ENCODE measurements around the gene SP8. TPM values are rescaled to one million over a fixed set of nuclear protein-coding genes. Genes with fewer than 3 reads are reported as not detected.

Gene SP8
- total RNA-seq, 2 experiments from 2014 or later, result not detected

DNA sequence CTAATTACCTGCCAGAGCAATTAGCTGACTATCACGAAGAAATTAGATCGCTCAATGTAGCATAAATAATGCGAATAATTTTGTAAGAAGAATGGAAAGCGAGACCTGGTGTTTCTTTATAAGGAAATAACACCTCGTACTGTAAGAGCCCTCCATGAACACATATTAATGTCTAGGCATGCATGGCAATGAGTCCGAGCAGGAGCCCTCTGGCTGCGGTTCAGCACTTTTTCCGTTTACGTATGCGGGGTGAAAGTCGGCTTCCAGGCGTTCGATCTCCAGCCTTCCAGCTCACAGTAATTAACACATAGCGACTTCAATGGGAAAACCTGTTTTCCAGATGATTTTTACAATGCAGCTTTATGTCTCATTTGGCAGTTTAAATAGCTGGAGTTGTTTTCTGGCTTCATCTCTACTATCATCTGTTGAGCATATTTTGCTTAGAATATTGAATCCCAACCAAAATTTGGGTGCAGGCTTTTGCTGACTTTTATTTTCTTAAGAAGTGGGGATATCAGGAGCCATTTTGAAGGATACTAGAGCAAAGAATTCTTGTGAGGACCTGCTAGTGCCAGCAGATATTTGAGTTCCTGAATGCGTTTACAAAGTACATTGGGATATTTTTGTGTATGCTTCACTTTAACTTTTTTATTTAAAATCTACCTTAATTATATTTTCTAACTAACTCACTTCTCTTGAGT, 7.2 kb upstream of the SP8 start:
- H3K9me3 Mint-ChIP-seq, result peaks cover 10% of the 10 kb centered on the region
- POLR2A ChIA-PET, result no interaction called here
- Histone ChIP-seq H3K4me1 (ENCODE audit: insufficient read depth, low read length) (peaks cover 13% of the 10 kb centered on the region), H3K27me3 (ENCODE audit: control insufficient read depth in 1 of 2, insufficient read depth in 2 of 2, low read length in 2 of 2) (peaks cover 78 to 96% of the 10 kb centered on the region in 2 experiments), H3K4me3 (ENCODE audit: low read length) (no peak overlapping the region), H3K27ac (ENCODE audit: low read depth in 1 of 2, low read length in 2 of 2) (no peak overlapping the region), H3K36me3 (ENCODE audit: insufficient read depth, low read length) (no peaks in the 10 kb centered on the region), H3K9me3 (ENCODE audit: control insufficient read depth in 1 of 2, insufficient read depth in 1 of 2, low read length in 2 of 2) (peaks cover 30 to 36% of the 10 kb centered on the region in 2 experiments)
- TF ChIP-seq, protein P1, sequence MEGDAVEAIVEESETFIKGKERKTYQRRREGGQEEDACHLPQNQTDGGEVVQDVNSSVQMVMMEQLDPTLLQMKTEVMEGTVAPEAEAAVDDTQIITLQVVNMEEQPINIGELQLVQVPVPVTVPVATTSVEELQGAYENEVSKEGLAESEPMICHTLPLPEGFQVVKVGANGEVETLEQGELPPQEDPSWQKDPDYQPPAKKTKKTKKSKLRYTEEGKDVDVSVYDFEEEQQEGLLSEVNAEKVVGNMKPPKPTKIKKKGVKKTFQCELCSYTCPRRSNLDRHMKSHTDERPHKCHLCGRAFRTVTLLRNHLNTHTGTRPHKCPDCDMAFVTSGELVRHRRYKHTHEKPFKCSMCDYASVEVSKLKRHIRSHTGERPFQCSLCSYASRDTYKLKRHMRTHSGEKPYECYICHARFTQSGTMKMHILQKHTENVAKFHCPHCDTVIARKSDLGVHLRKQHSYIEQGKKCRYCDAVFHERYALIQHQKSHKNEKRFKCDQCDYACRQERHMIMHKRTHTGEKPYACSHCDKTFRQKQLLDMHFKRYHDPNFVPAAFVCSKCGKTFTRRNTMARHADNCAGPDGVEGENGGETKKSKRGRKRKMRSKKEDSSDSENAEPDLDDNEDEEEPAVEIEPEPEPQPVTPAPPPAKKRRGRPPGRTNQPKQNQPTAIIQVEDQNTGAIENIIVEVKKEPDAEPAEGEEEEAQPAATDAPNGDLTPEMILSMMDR (IDR thresholded peaks at IDR 0.05), result no peak
- ATAC-seq (ENCODE audit: poor library complexity) (no peak), DNase-seq (no peak)
- intact Hi-C loops (cut with DNase I, micrococcal nuclease), result no loop called here
- CTCF ChIA-PET, result no interaction called here
- peaks cover 15% of the 10 kb centered on the region for H3K4me1 Mint-ChIP-seq (ENCODE audit: low read depth)
- peaks cover 6% of the 10 kb centered on the region for H3K36me3 Mint-ChIP-seq (ENCODE audit: low read depth)
- H3K27me3 Mint-ChIP-seq, result peaks cover 90% of the 10 kb centered on the region
- no peak overlapping the region for H3K4me3 Mint-ChIP-seq
- H3K27ac Mint-ChIP-seq, result no peak overlapping the region

DNA sequence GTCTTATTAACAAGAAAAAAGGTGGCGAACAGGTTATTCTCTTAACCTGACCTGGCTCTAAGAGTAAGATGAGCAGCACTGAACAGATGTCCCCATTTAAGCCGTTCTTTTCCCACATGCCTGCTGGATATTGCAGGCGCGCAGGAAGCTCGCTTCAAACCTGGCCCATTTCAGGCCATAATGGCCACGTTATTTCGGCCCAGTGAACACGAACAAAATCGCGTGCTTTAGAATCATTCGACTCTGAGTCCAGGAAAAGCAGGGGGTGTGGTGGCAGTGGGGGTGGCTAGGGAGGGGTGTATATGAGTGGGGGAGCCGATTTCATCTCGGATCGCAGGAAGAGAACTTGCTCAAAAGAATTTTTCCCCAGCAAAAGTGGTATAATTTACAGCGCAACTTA, 6.6 kb upstream of the SP8 start:
- Histone ChIP-seq H3K36me3 (ENCODE audit: insufficient read depth, low read length) (no peaks in the 10 kb centered on the region), H3K4me3 (ENCODE audit: low read length) (no peak overlapping the region), H3K9me3 (ENCODE audit: control insufficient read depth in 1 of 2, insufficient read depth in 1 of 2, low read length in 2 of 2) (peaks cover 33 to 39% of the 10 kb centered on the region in 2 experiments), H3K27ac (ENCODE audit: low read depth in 1 of 2, low read length in 2 of 2) (no peak overlapping the region), H3K27me3 (ENCODE audit: control insufficient read depth in 1 of 2, insufficient read depth in 2 of 2, low read length in 2 of 2) (peaks cover 80 to 96% of the 10 kb centered on the region in 2 experiments), H3K4me1 (ENCODE audit: insufficient read depth, low read length) (peaks cover 9% of the 10 kb centered on the region)
- H3K36me3 Mint-ChIP-seq (ENCODE audit: low read depth), result peaks cover 4% of the 10 kb centered on the region
- CTCF ChIA-PET, result no interaction called here
- H3K27ac Mint-ChIP-seq, result no peak overlapping the region
- peaks cover 10% of the 10 kb centered on the region for H3K9me3 Mint-ChIP-seq
- intact Hi-C loops (cut with DNase I, micrococcal nuclease), result no loop called here
- POLR2A ChIA-PET, result no interaction called here
- H3K4me1 Mint-ChIP-seq (ENCODE audit: low read depth), result peaks cover 12% of the 10 kb centered on the region
- TF ChIP-seq, protein P1 (IDR thresholded peaks at IDR 0.05), result no peak
- H3K4me3 Mint-ChIP-seq, result peak overlapping the region; percentile 14
- DNase-seq, result no peak
- peaks cover 92% of the 10 kb centered on the region for H3K27me3 Mint-ChIP-seq
- no peak for ATAC-seq (ENCODE audit: poor library complexity)

DNA sequence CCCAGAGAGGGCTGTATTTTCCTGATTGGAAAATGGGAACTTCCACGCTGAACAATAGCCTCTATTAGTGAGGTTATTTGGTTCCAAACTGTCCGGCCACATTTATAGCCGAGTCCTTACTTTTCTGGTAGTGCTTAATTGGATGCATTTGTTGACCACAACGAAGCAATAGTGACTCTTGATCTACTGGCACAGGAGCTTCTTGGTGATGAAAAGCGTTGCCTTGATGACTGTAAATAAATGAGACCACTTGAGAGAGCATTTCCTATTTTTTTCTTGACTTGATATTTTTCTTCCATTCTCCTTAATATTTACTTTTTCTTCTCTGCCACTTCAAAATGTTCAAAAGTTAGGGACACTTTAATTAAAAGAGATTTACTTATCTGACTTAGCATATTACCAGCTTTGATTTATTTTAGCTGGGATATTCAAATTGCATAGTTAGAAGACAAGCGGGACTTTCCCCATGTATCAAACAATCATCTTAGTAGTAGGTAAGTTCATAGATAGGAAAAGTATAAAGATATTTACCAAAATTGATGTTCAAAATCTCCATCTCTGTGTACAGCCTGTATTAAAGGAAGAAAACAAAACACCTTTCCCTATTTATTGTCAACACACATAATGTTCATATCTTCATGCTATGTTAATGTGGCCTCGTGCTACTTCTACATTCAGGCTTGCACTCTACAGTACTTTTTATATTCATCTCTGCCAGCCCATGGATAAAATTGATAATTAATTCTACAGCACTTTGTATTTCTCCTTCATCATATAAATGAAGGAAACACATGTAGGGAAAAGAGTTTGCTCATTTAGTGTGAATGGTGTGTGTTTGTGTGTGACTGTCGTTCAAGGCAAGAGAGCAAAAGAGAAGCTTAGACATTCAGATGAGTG, 5.1 kb upstream of the SP8 start:
- peaks cover 35 to 42% of the 10 kb centered on the region in 2 experiments for H3K9me3 ChIP-seq (ENCODE audit: control insufficient read depth in 1 of 2, insufficient read depth in 1 of 2, low read length in 2 of 2)
- Mint-ChIP-seq H3K9me3 (peaks cover 8% of the 10 kb centered on the region), H3K27ac (no peak overlapping the region), H3K36me3 (ENCODE audit: low read depth) (peaks cover 4% of the 10 kb centered on the region), H3K4me3 (no peak overlapping the region), H3K4me1 (ENCODE audit: low read depth) (peaks cover 13% of the 10 kb centered on the region), H3K27me3 (peaks cover 96% of the 10 kb centered on the region)
- DNase-seq (no peak), ATAC-seq (ENCODE audit: poor library complexity) (no peak)
- no peak overlapping the region for H3K4me3 ChIP-seq (ENCODE audit: low read length)
- H3K27me3 ChIP-seq (ENCODE audit: control insufficient read depth in 1 of 2, insufficient read depth in 2 of 2, low read length in 2 of 2), result peaks cover 84 to 99% of the 10 kb centered on the region in 2 experiments
- peaks cover 8% of the 10 kb centered on the region for H3K4me1 ChIP-seq (ENCODE audit: insufficient read depth, low read length)
- TF ChIP-seq, protein P1 (IDR thresholded peaks at IDR 0.05), result no peak
- H3K36me3 ChIP-seq (ENCODE audit: insufficient read depth, low read length), result no peaks in the 10 kb centered on the region
- no peak overlapping the region for H3K27ac ChIP-seq (ENCODE audit: low read depth in 1 of 2, low read length in 2 of 2)
- ChIA-PET CTCF (no interaction called here), POLR2A (no interaction called here)
- intact Hi-C loops (cut with DNase I, micrococcal nuclease), result no loop called here

Measured in CD4-positive, alpha-beta T cell (primary cell).